OCI-LY7 (cell line): Measurements from ENCODE around the gene CNTN5. TPM values are rescaled to one million over a fixed set of nuclear protein-coding genes. Genes with fewer than 3 reads are reported as not detected.

ENCODE experiments used
- BruUV-seq: library from RNA; stranded (reverse); fragments of 400-500 nt; replicated peaks from 2 replicates; lab custom pipeline; 2021; lab: Mats Ljungman, UMichigan
- CTCF ChIA-PET: fragments of 300-600 bp; sonication (Branson Sonifier 250); formaldehyde crosslinking; loops from one replicate; lab custom pipeline; 2022; ENCODE audit warnings: antibody characterized with exemption; ENCODE audit not compliant: unreplicated experiment; lab: Charles Lee
- POLR2A ChIA-PET: fragments of 300-600 bp; sonication (Branson Sonifier 250); formaldehyde crosslinking; loops from one replicate; lab custom pipeline; 2022; ENCODE audit warnings: antibody characterized with exemption; lab: Charles Lee
- DNase-seq: peaks from one replicate; pipeline ENCODE4 v3.0.0-alpha.2; 2015; ENCODE audit warnings: low spot score
- H2AFZ ChIP-seq: fragments of 200-600 bp; sonication (generic), shearing (Covaris generic); 2 replicates; pipeline ENCODE4 v1.6.1; 2014; ENCODE audit warnings: mild to moderate bottlenecking, antibody characterized with exemption, low read length, moderate library complexity
- H3K27ac ChIP-seq: fragments of 200-600 bp; sonication (generic); 2 replicates; pipeline ENCODE4 v1.5.1; 2014; ENCODE audit warnings: mixed run types, low read depth, mild to moderate bottlenecking, moderate library complexity, low read length, inconsistent platforms; ENCODE audit not compliant: poor library complexity, severe bottlenecking
- H3K36me3 ChIP-seq: fragments of 200-600 bp; sonication (generic); 2 replicates; pipeline ENCODE4 v1.6.1; 2014; ENCODE audit warnings: mild to moderate bottlenecking, antibody characterized with exemption, low read length, moderate library complexity, mixed read lengths; ENCODE audit not compliant: insufficient read depth
- H3K4me1 ChIP-seq: fragments of 200-600 bp; sonication (generic); 2 replicates; pipeline ENCODE4 v1.5.1; 2014; ENCODE audit warnings: mild to moderate bottlenecking, low read length; ENCODE audit not compliant: insufficient read depth, poor library complexity, severe bottlenecking
- H3K4me2 ChIP-seq: fragments of 200-600 bp; sonication (generic); 2 replicates; pipeline ENCODE4 v1.6.1; 2014; ENCODE audit warnings: mild to moderate bottlenecking, low read length
- H3K4me3 ChIP-seq: fragments of 200-600 bp; sonication (generic); 2 replicates; pipeline ENCODE4 v1.5.1; 2014; ENCODE audit warnings: mild to moderate bottlenecking, low read depth, low read length; ENCODE audit not compliant: poor library complexity, severe bottlenecking
- H3K79me2 ChIP-seq: fragments of 200-600 bp; sonication (generic); 2 replicates; pipeline ENCODE4 v1.6.1; 2016; ENCODE audit warnings: low read depth, mild to moderate bottlenecking, low read length, moderate library complexity, mixed read lengths; ENCODE audit not compliant: insufficient read depth
- H3K9me2 ChIP-seq: fragments of 200-600 bp; sonication (generic); 2 replicates; pipeline ENCODE4 v1.6.1; 2016; ENCODE audit warnings: mild to moderate bottlenecking, low read length, mixed read lengths; ENCODE audit not compliant: insufficient read depth
- H3K9me3 ChIP-seq: fragments of 200-600 bp; sonication (generic); 2 replicates; pipeline ENCODE4 v1.6.1; 2014; ENCODE audit warnings: mild to moderate bottlenecking, mixed run types, low read length, mixed read lengths
- H4K20me1 ChIP-seq: fragments of 200-600 bp; sonication (generic); 2 replicates; pipeline ENCODE4 v1.6.1; 2014; ENCODE audit warnings: mild to moderate bottlenecking, antibody characterized with exemption, low read length, moderate library complexity, mixed read lengths; ENCODE audit not compliant: insufficient read depth
- CTCF ChIP-seq: fragments of 200-600 bp; sonication (generic); conservative IDR thresholded peaks from 2 replicates; pipeline ENCODE4 v1.5.1; 2014; ENCODE audit warnings: mild to moderate bottlenecking, antibody characterized with exemption, low read length, moderate library complexity, mixed read lengths
- EZH2phosphoT487 ChIP-seq: fragments of 200-600 bp; sonication (generic); IDR thresholded peaks from 2 replicates; pipeline ENCODE4 v1.6.1; 2018; ENCODE audit warnings: low read depth, borderline replicate concordance, mild to moderate bottlenecking, mixed run types, antibody characterized with exemption, low read length, moderate library complexity, mixed read lengths
- intact Hi-C: fragments of 100-400 bp; cut with micrococcal nuclease; formaldehyde crosslinking; loops from one replicate; pipeline ENCODE4 v1.10.0; 2022; ENCODE audit not compliant: unreplicated experiment
- total RNA-seq, 2 experiments: library from RNA; depleted of rRNA in 1 of 2; stranded (reverse); fragments of >200 nt in 1 of 2; shearing (Covaris generic) in 1 of 2; gene quantifications; 2 replicates each; pipeline ENCODE4 v1.2.3, GENCODE V29; 2014 to 2022

CNTN5 gene
- total RNA-seq, 2 experiments from 2014 or later: not detected

- DNase-seq: no peak
- ChIA-PET POLR2A (interaction anchor here (1.8 kb wide), 1 partner anchor 9 kb away, joined by 5 read pairs; no protein-coding TSS in a partner anchor), CTCF (no interaction called here)
- no peaks in the 10 kb centered on the region for H4K20me1 ChIP-seq
- H3K9me2 ChIP-seq: no peaks in the 10 kb centered on the region
- intact Hi-C loops: no loop called here
- H3K4me2 ChIP-seq: no peak overlapping the region
- no peaks in the 10 kb centered on the region for H3K79me2 ChIP-seq
- H2AFZ ChIP-seq: no peak overlapping the region
- H3K4me3 ChIP-seq: no peak overlapping the region
- H3K4me1 ChIP-seq: no peaks in the 10 kb centered on the region
- H3K9me3 ChIP-seq: no peaks in the 10 kb centered on the region
- H3K27ac ChIP-seq: no peak overlapping the region
- TF ChIP-seq CTCF: no peak
- TF ChIP-seq EZH2phosphoT487: no peak
- no peaks in the 10 kb centered on the region for H3K36me3 ChIP-seq
- BruUV-seq: no TSS peak
These were observed 1200.1 kb downstream of the CNTN5 start for GRCh38 chr11:100220801-100221200.

GRCh38 chr11:100221791-100222190 is 1201.0 kb downstream of the CNTN5 start:
- H4K20me1 ChIP-seq: no peaks in the 10 kb centered on the region
- no peak overlapping the region for H3K4me2 ChIP-seq
- intact Hi-C loops: no loop called here
- ChIA-PET POLR2A (interaction anchor here (0.6 to 1.8 kb wide), 3 partner anchors 8 to 1165 kb away, joined by 3 to 5 read pairs (median 4); no protein-coding TSS in a partner anchor), CTCF (no interaction called here)
- no peak overlapping the region for H3K4me3 ChIP-seq
- no peak for TF ChIP-seq EZH2phosphoT487
- no peak for TF ChIP-seq CTCF
- no peak overlapping the region for H3K27ac ChIP-seq
- no peaks in the 10 kb centered on the region for H3K9me2 ChIP-seq
- H3K9me3 ChIP-seq: no peaks in the 10 kb centered on the region
- no peaks in the 10 kb centered on the region for H3K4me1 ChIP-seq
- H3K36me3 ChIP-seq: no peaks in the 10 kb centered on the region
- H2AFZ ChIP-seq: no peak overlapping the region
- no TSS peak for BruUV-seq
- no peaks in the 10 kb centered on the region for H3K79me2 ChIP-seq
- no peak for DNase-seq

- no TSS peak for BruUV-seq
- TF ChIP-seq EZH2phosphoT487 (no peak), CTCF (no peak)
These were observed 1203.8 kb downstream of the CNTN5 start for GRCh38 chr11:100224541-100225034.

More at GRCh38 chr11:100224541-100225034, 1203.8 kb downstream of the CNTN5 start:
- CTCF ChIA-PET: no interaction called here
- Histone ChIP-seq H3K9me3 (no peaks in the 10 kb centered on the region), H3K36me3 (no peaks in the 10 kb centered on the region), H3K4me1 (no peaks in the 10 kb centered on the region), H3K27ac (no peak overlapping the region), H2AFZ (no peak overlapping the region), H3K9me2 (no peaks in the 10 kb centered on the region), H3K4me3 (no peak overlapping the region), H3K79me2 (no peaks in the 10 kb centered on the region), H3K4me2 (no peak overlapping the region), H4K20me1 (no peaks in the 10 kb centered on the region)
- intact Hi-C loops: no loop called here
- DNase-seq: no peak
- POLR2A ChIA-PET: no interaction called here
